GM15510 (cell line): Measurements from ENCODE around the gene ZER1.

Experiments
- POLR2A ChIP-seq: IDR thresholded peaks from 3 replicates; pipeline ENCODE4 v1.6.1; 2011; ENCODE audit warnings: borderline replicate concordance; ENCODE audit not compliant: insufficient read length; ENCODE audit errors: extremely low read depth

ZER1 gene

GRCh38 chr9:128768606-128769005 is 3.1 kb downstream of the ZER1 start:
- TF ChIP-seq POLR2A: no peak

GRCh38 chr9:128765499-128765898 is 6.2 kb downstream of the ZER1 start:
- TF ChIP-seq POLR2A: no peak

- TF ChIP-seq POLR2A: no peak
These were observed 7.4 kb downstream of the ZER1 start for GRCh38 chr9:128764361-128764760.

- no peak for TF ChIP-seq POLR2A
These were observed 8.9 kb downstream of the ZER1 start for GRCh38 chr9:128762671-128763449.

GRCh38 chr9:128757602-128758001 is 14.1 kb downstream of the ZER1 start:
- TF ChIP-seq POLR2A: no peak

- no peak for TF ChIP-seq POLR2A
These were observed 18.1 kb downstream of the ZER1 start for GRCh38 chr9:128753627-128754026.

- TF ChIP-seq POLR2A: no peak
These were observed 20.7 kb downstream of the ZER1 start for GRCh38 chr9:128750926-128751595.

- TF ChIP-seq POLR2A: no peak
These were observed 24.5 kb downstream of the ZER1 start for GRCh38 chr9:128747241-128747640.

GRCh38 chr9:128743421-128743820 is 28.3 kb downstream of the ZER1 start:
- TF ChIP-seq POLR2A: no peak

GRCh38 chr9:128742401-128742800 is 29.3 kb downstream of the ZER1 start:
- no peak for TF ChIP-seq POLR2A

GRCh38 chr9:128735373-128735772 is 36.4 kb downstream of the ZER1 start:
- TF ChIP-seq POLR2A: no peak

GRCh38 chr9:128733256-128733655 is 38.5 kb downstream of the ZER1 start:
- no peak for TF ChIP-seq POLR2A

GRCh38 chr9:128732576-128732975 is 39.2 kb downstream of the ZER1 start:
- TF ChIP-seq POLR2A: no peak

GRCh38 chr9:128731691-128732090 is 40.0 kb downstream of the ZER1 start:
- no peak for TF ChIP-seq POLR2A

GRCh38 chr9:128731093-128731492 is 40.6 kb downstream of the ZER1 start:
- TF ChIP-seq POLR2A: no peak
